Astrocyte (in vitro differentiated cells and primary cell): ENCODE data around the gene SEMA4C.

Experiments
- CTCF ChIP-seq: IDR thresholded peaks from 2 replicates; pipeline ENCODE4 v1.5.1; 2011; ENCODE audit warnings: low read depth, mild to moderate bottlenecking, inconsistent platforms, low read length, moderate library complexity; ENCODE audit not compliant: insufficient read depth
- EZH2 ChIP-seq: IDR thresholded peaks from 2 replicates; pipeline ENCODE4 v1.6.1; 2012; ENCODE audit warnings: mild to moderate bottlenecking, low read length, inconsistent platforms; ENCODE audit not compliant: insufficient read depth

GRCh38 chr2:96837575-96837974, 32.3 kb downstream of the SEMA4C start:
- TF ChIP-seq CTCF (no peak), EZH2 (no peak)
